Fibroblast of upper back skin (primary cell): Measurements from ENCODE around the gene PRKN.
"Not testable (repeated sequence)": the region's sequence is repeated elsewhere in the genome, so short reads cannot be mapped to it uniquely, and the experiment has no call there.

Source experiments
- DNase-seq: peaks from one replicate; pipeline ENCODE4 v3.0.0-alpha.2; 2013

PRKN gene

DNA sequence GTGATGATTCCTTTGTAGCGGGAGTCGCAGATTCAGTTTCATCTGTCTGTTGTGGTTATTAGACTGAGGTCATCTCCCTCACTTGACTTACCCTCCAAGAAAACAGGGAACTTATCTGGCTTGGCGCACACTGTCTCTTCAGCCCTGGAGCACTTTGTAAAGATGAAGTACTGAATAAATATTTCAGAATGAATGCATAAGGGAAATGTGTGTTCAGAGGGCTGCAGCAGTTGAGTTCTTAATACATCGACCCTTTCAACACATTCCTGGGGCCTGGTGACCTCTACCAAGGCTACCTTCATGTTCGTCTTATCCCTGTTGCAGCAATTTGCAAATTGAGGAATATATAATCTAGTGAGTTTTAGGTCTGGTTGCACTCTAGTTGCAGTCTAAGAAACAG lies 801.2 kb downstream of the PRKN start:
- no peak for DNase-seq

DNA sequence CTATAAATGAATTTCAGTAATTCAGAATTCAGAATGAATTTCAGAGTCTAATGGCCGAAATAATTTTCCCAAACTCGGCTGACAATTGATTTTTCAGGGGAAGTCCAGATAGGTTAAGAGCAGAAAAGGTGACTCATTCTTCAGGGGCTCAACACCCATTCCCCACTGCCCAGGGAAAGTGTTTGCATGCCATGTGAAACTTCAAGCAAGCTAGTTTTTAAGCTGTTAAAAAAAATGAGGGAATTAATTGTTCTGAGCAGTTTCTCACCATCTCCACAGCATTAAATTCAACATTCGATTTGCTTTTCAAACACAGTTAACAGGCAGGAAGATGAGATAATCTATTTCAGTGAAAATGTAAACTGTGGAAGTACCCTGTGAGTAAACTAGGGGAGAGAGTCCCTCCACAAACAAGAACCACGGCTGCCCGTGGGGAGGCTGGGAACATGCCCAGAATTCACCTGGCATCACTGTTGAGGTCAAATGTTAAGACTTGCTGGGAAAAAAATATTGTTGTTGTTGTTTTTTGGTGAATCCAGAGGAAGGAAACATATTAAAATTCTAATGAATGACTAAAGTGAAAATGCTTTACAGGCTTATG lies 803.0 kb downstream of the PRKN start:
- DNase-seq = no peak

- peak; percentile 63 for DNase-seq
Observed at GRCh38 chr6:161922631-161923119, 804.9 kb downstream of the PRKN start.

- peak; percentile 18 for DNase-seq
Observed at GRCh38 chr6:161921602-161922395, 805.8 kb downstream of the PRKN start.

- DNase-seq = peak; percentile 55
Observed at GRCh38 chr6:161919691-161920090, 807.9 kb downstream of the PRKN start.

- no peak for DNase-seq
Observed at GRCh38 chr6:161918628-161919205, 808.8 kb downstream of the PRKN start.

- DNase-seq = peak; percentile 39
Observed at GRCh38 chr6:161918109-161918531, 809.4 kb downstream of the PRKN start.

DNA sequence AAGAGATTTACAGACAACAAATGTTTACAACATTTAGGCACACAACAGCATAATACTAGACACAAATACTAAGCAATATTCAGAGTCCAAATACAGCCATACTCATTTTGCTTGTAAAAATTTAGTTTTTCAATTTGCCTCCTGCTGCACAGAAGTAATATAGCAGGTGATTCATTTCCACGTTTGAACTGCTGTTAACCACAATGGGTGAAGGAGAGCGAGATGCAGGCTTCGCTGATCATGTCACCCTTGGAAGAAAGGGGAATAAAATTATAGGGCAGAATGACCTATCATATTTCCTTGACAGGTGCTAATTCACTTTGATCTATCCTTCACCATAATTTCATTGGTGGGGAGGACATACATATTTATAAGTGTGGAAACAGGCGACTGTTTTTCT lies 809.9 kb downstream of the PRKN start:
- DNase-seq = peak; percentile 28

DNA sequence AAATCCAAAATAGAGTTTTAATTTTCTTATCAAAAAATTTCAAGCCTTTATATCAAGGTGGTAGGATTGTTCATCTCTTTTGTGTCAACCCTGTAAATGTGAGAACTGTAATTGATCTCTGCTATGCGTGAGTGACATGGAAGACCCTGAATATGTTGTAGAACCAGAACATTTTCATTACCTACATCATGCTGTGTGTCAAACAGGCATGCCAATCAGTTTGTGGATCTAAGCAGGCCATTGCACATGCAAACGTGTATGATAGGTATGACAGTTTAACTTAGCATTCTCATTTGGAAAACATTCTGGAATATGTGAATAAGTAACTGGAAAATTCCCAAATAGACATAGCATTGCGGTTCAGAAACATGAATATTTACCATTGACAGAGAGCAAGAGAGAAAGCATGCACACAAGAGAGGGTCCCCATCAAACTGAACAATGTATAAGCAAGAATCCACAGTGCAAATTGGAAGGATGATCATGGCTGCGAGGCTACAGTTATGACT lies 812.1 kb downstream of the PRKN start:
- no peak for DNase-seq

GRCh38 chr6:161908872-161909271 lies 818.7 kb downstream of the PRKN start:
- DNase-seq = no peak

- DNase-seq = no peak
Observed at GRCh38 chr6:161906571-161906970, 821.0 kb downstream of the PRKN start.

DNA sequence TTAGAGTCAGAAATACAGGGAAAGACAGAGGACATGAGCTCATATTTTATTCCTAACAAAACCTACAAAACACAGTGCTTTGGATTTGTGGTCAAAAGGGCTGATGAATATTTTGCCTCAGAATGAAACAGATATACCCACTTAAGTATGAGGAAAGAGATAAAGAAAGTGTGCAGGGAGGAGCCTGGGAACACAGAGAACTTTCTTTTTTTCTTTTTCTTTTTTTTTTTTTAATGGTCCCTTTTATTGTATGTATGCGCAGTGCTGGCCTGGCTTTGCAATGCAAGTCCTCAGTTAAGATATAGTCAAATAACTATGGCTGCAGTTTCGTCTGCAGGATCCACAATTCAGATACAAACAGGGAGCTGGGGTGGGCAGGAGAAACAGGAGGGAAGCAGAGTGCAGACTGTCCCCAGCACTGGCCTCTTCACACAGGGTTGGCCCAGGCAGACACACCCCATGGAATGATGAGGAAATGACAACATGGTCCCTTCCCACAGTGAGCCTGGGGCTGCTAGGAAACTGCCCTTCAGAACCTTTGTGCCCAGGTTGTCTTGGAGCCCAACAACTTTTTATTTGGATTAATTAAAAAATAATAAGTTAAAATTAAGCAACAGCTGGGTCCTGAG lies 823.9 kb downstream of the PRKN start:
- DNase-seq = no peak

DNA sequence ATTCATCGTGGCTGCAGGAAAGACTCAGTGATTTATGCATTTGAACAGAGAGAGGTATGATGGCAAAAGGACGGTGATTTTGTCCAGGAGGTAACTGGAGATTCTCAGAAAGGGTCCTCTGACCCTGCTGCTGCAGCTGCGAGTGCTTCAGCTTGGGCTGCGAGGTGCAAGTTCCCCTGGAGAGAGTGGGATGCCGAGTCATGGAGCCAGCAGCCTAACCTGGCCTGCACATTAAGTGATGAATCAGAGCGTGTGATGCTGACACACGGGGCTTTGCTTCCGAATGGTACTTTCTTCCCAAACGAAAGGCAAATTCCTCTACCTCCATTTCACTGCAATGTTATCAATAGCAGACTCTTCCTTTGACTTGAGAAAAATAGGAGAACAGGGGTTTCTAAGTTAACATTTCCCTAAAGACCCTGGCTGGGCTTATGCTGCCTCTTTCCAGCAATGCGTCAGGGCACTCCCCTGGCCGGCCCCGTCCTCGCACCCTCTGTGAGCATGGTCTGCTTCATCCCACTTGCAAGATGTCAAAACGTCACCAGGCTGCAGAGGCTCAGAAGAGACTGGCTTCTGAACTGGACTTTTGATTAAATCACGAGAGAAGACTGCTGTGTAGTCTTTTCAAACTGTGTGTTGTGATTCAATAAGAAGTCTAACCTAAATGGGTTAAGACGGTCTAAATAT lies 825.7 kb downstream of the PRKN start:
- DNase-seq = no peak

DNA sequence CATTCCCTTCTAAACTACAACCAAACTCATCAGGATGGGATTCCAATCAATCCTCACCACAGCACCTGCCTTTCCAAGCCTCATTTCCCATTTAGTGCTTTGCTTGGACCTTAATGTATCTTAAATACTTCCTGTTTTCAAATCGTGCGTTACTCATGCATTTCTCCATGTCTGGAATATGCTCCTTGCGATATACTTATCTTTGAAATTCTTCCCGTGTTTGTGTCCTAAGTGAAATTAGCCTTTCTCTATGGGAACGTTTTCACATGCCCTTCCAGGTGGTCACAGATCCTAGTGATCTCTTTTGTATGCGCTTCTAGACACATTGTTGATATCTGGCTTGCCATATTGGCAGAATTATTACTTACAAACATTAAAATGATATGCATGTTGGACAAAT lies 833.1 kb downstream of the PRKN start:
- no peak for DNase-seq

- no peak for DNase-seq
Observed at GRCh38 chr6:161891542-161891941, 836.0 kb downstream of the PRKN start.

GRCh38 chr6:161890832-161891297 lies 836.7 kb downstream of the PRKN start:
- DNase-seq = no peak

DNA sequence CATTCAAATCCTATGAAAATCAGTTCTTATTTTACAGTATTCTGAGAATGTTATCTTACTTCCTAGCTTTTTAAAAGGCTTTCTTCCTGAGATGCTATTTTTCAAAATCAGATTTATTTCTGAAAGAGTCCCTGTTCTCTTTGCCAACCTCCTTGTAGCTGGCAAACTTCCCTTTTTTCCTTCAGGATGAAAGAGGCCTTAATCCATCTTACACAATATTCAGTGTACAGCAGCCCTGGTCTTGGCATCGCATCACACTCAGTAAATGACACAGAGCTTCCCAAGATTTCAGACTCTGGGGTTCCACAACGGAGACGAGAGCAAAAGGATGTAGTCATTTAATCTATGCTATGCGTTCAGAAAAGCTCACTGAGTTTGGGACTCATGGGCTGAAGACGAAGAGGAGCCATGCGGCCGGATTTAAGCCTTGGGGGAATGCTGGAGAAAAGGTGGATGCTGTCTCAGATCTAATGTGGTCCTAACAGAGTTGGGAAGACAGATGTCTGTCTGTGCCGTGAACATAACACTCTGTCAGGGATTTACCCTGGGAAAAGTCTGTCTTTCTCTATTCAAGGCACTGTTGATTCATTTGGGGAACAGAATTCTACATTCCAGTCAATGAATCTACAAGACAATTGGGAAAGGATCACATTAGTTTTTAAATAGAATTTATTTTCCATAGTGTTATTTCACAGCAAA lies 837.3 kb downstream of the PRKN start:
- DNase-seq = peak; percentile 12

GRCh38 chr6:161889324-161889723 lies 838.2 kb downstream of the PRKN start:
- no peak for DNase-seq

- DNase-seq = not testable (repeated sequence)
Observed at GRCh38 chr6:161886545-161886944, 841.0 kb downstream of the PRKN start.

DNA sequence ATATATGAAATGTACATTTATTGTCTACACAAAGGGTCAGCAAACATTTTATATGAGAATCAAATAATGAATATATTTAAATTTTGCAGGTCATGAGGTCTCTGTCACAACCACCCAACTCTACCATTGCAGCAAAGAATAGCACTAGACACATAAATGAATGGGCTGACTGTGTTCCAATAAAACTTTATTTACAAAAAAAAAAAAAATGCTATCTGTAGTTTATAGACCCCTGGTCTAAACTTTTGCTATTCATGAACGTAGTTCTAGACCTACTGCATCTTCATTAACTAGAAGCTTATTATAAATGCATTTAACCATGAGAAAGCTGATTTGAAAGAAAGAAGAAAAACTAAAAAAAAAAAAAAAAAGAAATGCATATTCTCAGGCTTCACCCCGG lies 842.8 kb downstream of the PRKN start:
- DNase-seq = no peak

- no peak for DNase-seq
Observed at GRCh38 chr6:161882196-161882765, 845.3 kb downstream of the PRKN start.

DNA sequence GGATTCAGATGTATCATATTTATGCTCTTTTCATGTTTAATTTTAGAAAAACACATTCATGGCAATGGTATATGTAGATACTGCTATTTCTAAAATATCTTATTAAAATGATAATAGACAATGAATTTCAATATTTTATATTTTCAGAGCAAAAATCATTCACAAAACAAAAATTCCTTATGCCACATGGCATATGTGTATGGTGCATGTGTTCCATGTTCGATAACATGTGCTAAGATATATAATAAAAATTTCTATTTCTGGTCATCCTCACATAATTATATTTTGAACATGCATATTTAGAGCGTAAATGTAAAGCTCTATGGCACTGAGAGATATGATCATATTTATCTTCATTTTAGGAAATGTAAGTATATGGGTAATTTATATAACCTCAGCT lies 847.5 kb downstream of the PRKN start:
- DNase-seq = no peak
